GM12878 (cell line): ENCODE data around the gene ZNG1A. TPM values are rescaled to one million over a fixed set of nuclear protein-coding genes. Genes with fewer than 3 reads are reported as not detected.
"Not testable (repeated sequence)": the region's sequence is repeated elsewhere in the genome, so short reads cannot be mapped to it uniquely, and the experiment has no call there.

Experiments used
- ATAC-seq: fragments of 200-7000 bp; cut with Tn5 transposase; 3 replicates; pipeline ENCODE4 v1.9.1; 2020; ENCODE audit warnings: mild to moderate bottlenecking, moderate library complexity
- BruUV-seq: library from RNA; stranded (reverse); fragments of 400-500 nt; replicated peaks from 2 replicates; lab custom pipeline; 2021; lab: Mats Ljungman, UMichigan
- CTCF ChIA-PET: fragments of 300-600 bp; sonication (Branson Sonifier 250); formaldehyde crosslinking; extraction: SDS; loops from one replicate; lab custom pipeline; 2021; ENCODE audit warnings: inconsistent platforms; lab: Yijun Ruan, JAX
- POLR2A ChIA-PET: fragments of 350-600 bp; formaldehyde crosslinking; extraction: SDS; loops from one replicate; lab custom pipeline; 2021; ENCODE audit warnings: inconsistent platforms; lab: Charles Lee
- RAD21 ChIA-PET: fragments of 300-600 bp; sonication (Branson Sonifier 250); formaldehyde crosslinking; loops from one replicate; lab custom pipeline; 2023; ENCODE audit warnings: antibody characterized with exemption; ENCODE audit not compliant: unreplicated experiment; lab: Charles Lee
- SMC1A ChIA-PET: fragments of 300-600 bp; sonication (Branson Sonifier 250); formaldehyde crosslinking; loops from one replicate; lab custom pipeline; 2023; ENCODE audit not compliant: unreplicated experiment, uncharacterized antibody; lab: Charles Lee
- DNase-seq: peaks from one replicate; pipeline ENCODE4 v3.0.0-alpha.2; 2011; ENCODE audit warnings: low read depth, low spot score
- FAIRE-seq: peaks from 3 replicates; lab custom pipeline; 2011; peaks lifted over from hg19 to GRCh38; lab: Jason Lieb, UNC
- H2AFZ ChIP-seq: 2 replicates; pipeline ENCODE4 v1.6.0; 2011; ENCODE audit warnings: low read depth, low read length, control low read depth; ENCODE audit not compliant: control insufficient read depth
- H3K27ac ChIP-seq: 2 replicates; pipeline ENCODE4 v1.5.1; 2011; ENCODE audit warnings: control low read depth; ENCODE audit not compliant: control insufficient read depth, insufficient read depth
- H3K27me3 ChIP-seq, 2 experiments: replicated peaks in 1 of 2; 2 replicates each; pipeline versions ENCODE4 v1.6.0 to v1.6.1; 2011; ENCODE audit warnings: low read length in 1 of 2; ENCODE audit not compliant: control insufficient read depth in 2 of 2, insufficient read depth in 2 of 2
- H3K36me3 ChIP-seq, 2 experiments: 2 replicates each; pipeline ENCODE4 v1.5.1; 2011; ENCODE audit warnings: low read length in 1 of 2; ENCODE audit not compliant: control insufficient read depth in 2 of 2, insufficient read depth in 2 of 2
- H3K4me1 ChIP-seq: 2 replicates; pipeline ENCODE4 v1.6.1; 2011; ENCODE audit warnings: mild to moderate bottlenecking, low read length, moderate library complexity, mixed read lengths; ENCODE audit not compliant: control insufficient read depth, insufficient read depth
- H3K4me2 ChIP-seq: 2 replicates; pipeline ENCODE4 v1.6.0; 2011; ENCODE audit warnings: control low read depth; ENCODE audit not compliant: control insufficient read depth, insufficient read depth
- H3K4me3 ChIP-seq: fragments of 200-600 bp; sonication (generic); 2 replicates; pipeline ENCODE4 v1.5.1; 2016
- H3K79me2 ChIP-seq: 2 replicates; pipeline ENCODE4 v1.6.0; 2011; ENCODE audit warnings: low read length; ENCODE audit not compliant: control insufficient read depth, insufficient read depth
- H3K9ac ChIP-seq: 2 replicates; pipeline ENCODE4 v1.8.0; 2011; ENCODE audit warnings: low read length, control low read depth, mixed read lengths; ENCODE audit not compliant: control insufficient read depth, insufficient read depth
- H3K9me3 ChIP-seq: replicated peaks from 3 replicates; pipeline ENCODE4 v1.5.1; 2011; ENCODE audit warnings: mild to moderate bottlenecking, low read length; ENCODE audit not compliant: control insufficient read depth, insufficient read depth
- H4K20me1 ChIP-seq: 2 replicates; pipeline ENCODE4 v1.6.0; 2011; ENCODE audit not compliant: control insufficient read depth, insufficient read depth
- WGBS: methylation state at CpG from one replicate; pipeline ENCODE4 v1.1.6; 2016; ENCODE audit warnings: low lambda C conversion rate; ENCODE audit not compliant: insufficient replicate concordance, insufficient coverage; ENCODE audit errors: missing lambda C conversion rate; 5-methylcytosine and 5-hydroxymethylcytosine counted together
- in situ Hi-C: fragments of 300-500 bp; cut with MboI; formaldehyde crosslinking; loops from 9 replicates; pipeline ENCODE4 v1.14.3; 2018; ENCODE audit warnings: mixed read lengths
- intact Hi-C: fragments of 100-400 bp; cut with micrococcal nuclease; formaldehyde crosslinking; loops from one replicate; pipeline ENCODE4 v1.14.2; 2022; ENCODE audit not compliant: unreplicated experiment
- polyA plus RNA-seq, 11 experiments: library from polyadenylated mRNA; depleted of rRNA in 4 of 11; unstranded in 6 of 11; stranded (reverse) in 5 of 11; fragments of >200 nt; fragmentation: Nextera tagmentation in 4 of 11; fragmentation: Illumina TruSeq in 1 of 11; extraction: Ambion mirVana in 4 of 11; extraction: Trizol in 1 of 11; gene quantifications; 1 replicate in 1 of 11; 2 replicates in 10 of 11; pipeline versions ENCODE4 v1.2.1 to v1.2.3, GENCODE V29; 2011 to 2016; ENCODE audit warnings: inconsistent platforms in 2 of 11, missing spikeins in 2 of 11, low read depth in 1 of 11
- total RNA-seq, 4 experiments: library from RNA; depleted of rRNA in 3 of 4; stranded (reverse); fragments of >200 nt in 3 of 4; fragmentation: Illumina TruSeq in 1 of 4; extraction: Trizol in 1 of 4; gene quantifications; 2 replicates each; pipeline versions ENCODE4 v1.2.1 to v1.2.3, GENCODE V29; 2013 to 2021

The ZNG1A gene
- total and polyA plus RNA-seq, 10 of the 15 experiments (the other 5 are each of a cell fraction or from before 2014, with no cell fraction given): 48.0 to 179 (median 96.7) TPM

GRCh38 chr9:199601-200000, 20.7 kb upstream of the ZNG1A start:
- no CpG with 5 or more reads among the region's 1 CpG for WGBS
- FAIRE-seq, ATAC-seq, H3K27ac ChIP-seq, RAD21 ChIA-PET, H3K4me1 ChIP-seq, CTCF ChIA-PET, H3K9ac ChIP-seq, H3K36me3 ChIP-seq, H4K20me1 ChIP-seq, BruUV-seq, in situ Hi-C loops, H3K79me2 ChIP-seq, POLR2A ChIA-PET, intact Hi-C loops, H3K27me3 ChIP-seq, DNase-seq, H2AFZ ChIP-seq, H3K9me3 ChIP-seq, H3K4me2 ChIP-seq, SMC1A ChIA-PET, H3K4me3 ChIP-seq: not testable (repeated sequence)

GRCh38 chr9:178140-178825, 573 bp downstream of the ZNG1A start:
- POLR2A ChIA-PET, H3K9ac ChIP-seq, CTCF ChIA-PET, H3K27ac ChIP-seq, in situ Hi-C loops, ATAC-seq, FAIRE-seq, H3K4me1 ChIP-seq, RAD21 ChIA-PET, H3K4me2 ChIP-seq, intact Hi-C loops, H4K20me1 ChIP-seq, H3K27me3 ChIP-seq, H3K36me3 ChIP-seq, H3K79me2 ChIP-seq, H3K9me3 ChIP-seq, DNase-seq, H2AFZ ChIP-seq, SMC1A ChIA-PET: not testable (repeated sequence)
- H3K4me3 ChIP-seq: peak overlapping the region; percentile 47; the same call in 1 of the 2 replicates
- BruUV-seq: TSS peak; percentile 76
- WGBS: 0% methylated on average over 16 of the region's 23 CpGs

DNA sequence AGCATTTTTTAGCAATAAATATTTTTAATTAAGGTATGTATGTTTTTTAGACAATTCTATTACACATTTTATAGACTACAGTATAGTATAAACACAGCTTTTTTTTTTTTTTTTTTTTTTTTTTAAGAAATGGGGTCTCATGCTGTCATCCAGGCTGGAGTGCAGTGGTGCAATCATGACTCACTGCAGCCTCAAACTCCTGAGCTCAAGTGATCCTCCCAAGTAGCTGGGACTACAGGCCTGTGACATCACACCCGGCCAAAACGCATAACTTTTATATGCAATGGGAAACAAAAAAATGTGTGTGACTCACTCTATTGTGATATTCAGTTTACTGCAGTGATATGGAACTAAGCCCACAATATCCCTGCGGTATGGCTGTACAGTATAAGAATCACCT, 9.1 kb downstream of the ZNG1A start:
- intact Hi-C loops, DNase-seq, H3K4me3 ChIP-seq, FAIRE-seq, RAD21 ChIA-PET, BruUV-seq, H3K4me1 ChIP-seq, H3K9me3 ChIP-seq, H2AFZ ChIP-seq, H3K9ac ChIP-seq, H4K20me1 ChIP-seq, H3K4me2 ChIP-seq, in situ Hi-C loops, SMC1A ChIA-PET, CTCF ChIA-PET, H3K36me3 ChIP-seq, H3K79me2 ChIP-seq, H3K27me3 ChIP-seq, H3K27ac ChIP-seq, ATAC-seq, POLR2A ChIA-PET: not testable (repeated sequence)
- WGBS: no CpG with 5 or more reads among the region's 3 CpGs
